Sigmoid colon (tissue), 7 donors: Measurements from ENCODE around the gene TNFRSF1B. TPM values are rescaled to one million over a fixed set of nuclear protein-coding genes. Genes with fewer than 3 reads are reported as not detected.

ENCODE experiments used
- DNase-seq: peaks from one replicate; pipeline ENCODE4 v3.0.0-alpha.2; 2019
- H3K27ac ChIP-seq, 4 donors: fragments of 200-600 bp; sonication (generic); one replicate each; pipeline ENCODE4 v1.5.1; 2016 to 2019; ENCODE audit warnings: mild to moderate bottlenecking in 1 of 4
- H3K27me3 ChIP-seq, 3 donors: fragments of 200-600 bp; sonication (generic); one replicate each; pipeline ENCODE4 v1.5.1; 2019; ENCODE audit warnings: mild to moderate bottlenecking in 1 of 3
- H3K36me3 ChIP-seq, 4 donors: fragments of 200-600 bp; sonication (generic); one replicate each; pipeline ENCODE4 v1.5.1; 2016 to 2019
- H3K4me1 ChIP-seq, 4 donors: fragments of 200-600 bp; sonication (generic); one replicate each; pipeline ENCODE4 v1.5.1; 2017 to 2019
- H3K4me3 ChIP-seq, 4 donors: fragments of 200-600 bp; sonication (generic); one replicate each; pipeline ENCODE4 v1.5.1; 2017 to 2019; ENCODE audit warnings: mild to moderate bottlenecking in 2 of 4, moderate library complexity in 1 of 4
- H3K9me3 ChIP-seq, 4 donors: fragments of 200-600 bp in 3 of 4; sonication (generic) in 3 of 4; one replicate each; pipeline versions ENCODE4 v1.5.1 to v1.6.1; 2013 to 2019
- EP300 ChIP-seq, 4 donors: sonication (generic); formaldehyde crosslinking; IDR thresholded peaks; one replicate each; pipeline ENCODE4 v1.6.1; 2017; ENCODE audit warnings: antibody characterized with exemption in 4 of 4
- POLR2A ChIP-seq, 2 donors: fragments of 450-650 bp; IDR thresholded peaks; one replicate each; pipeline ENCODE4 v1.6.1; 2016; ENCODE audit warnings: antibody characterized with exemption in 2 of 2, mild to moderate bottlenecking in 2 of 2, moderate library complexity in 2 of 2
- POLR2AphosphoS5 ChIP-seq, 4 donors: sonication (generic); formaldehyde crosslinking; IDR thresholded peaks; one replicate each; pipeline ENCODE4 v1.6.1; 2017; ENCODE audit warnings: antibody characterized with exemption in 4 of 4
- WGBS, 2 donors: extraction: QIAGEN DNeasy Blood & Tissue Kit; methylation state at CpG; one replicate each; pipeline ENCODE4 v1.1.7; 2013; 5-methylcytosine and 5-hydroxymethylcytosine counted together
- intact Hi-C: fragments of 100-400 bp; cut with DNase I; formaldehyde crosslinking; loops from one replicate; pipeline ENCODE4 v1.15.1; 2023
- polyA plus RNA-seq, 3 donors: library from polyadenylated mRNA; stranded (reverse); fragments of 200-250 nt; gene quantifications; one replicate each; pipeline ENCODE4 v1.2.3, GENCODE V29; 2013
- total RNA-seq, 4 donors: library from RNA; depleted of rRNA; stranded (reverse); fragments of >200 nt; gene quantifications; one replicate each; pipeline ENCODE4 v1.1.0, GENCODE V29; 2016
- TF ChIP-seq, protein P1 (sequence below), 4 experiments: fragments of 450-650 bp in 3 of 4; fragments of 200-600 bp in 1 of 4; IDR thresholded peaks; one replicate each; pipeline ENCODE4 v1.5.1; 2016 to 2019; ENCODE audit warnings: antibody characterized with exemption in 4 of 4, mild to moderate bottlenecking in 3 of 4, moderate library complexity in 2 of 4
- donor health status: healthy with polysubstance abuse.
- donor health status: Bipolar disorder and iron deficiency.
- donor health status: healthy.

Gene TNFRSF1B
- total and polyA plus RNA-seq, 7 donors = 4.2 to 37.2 (median 18.6) TPM

DNA sequence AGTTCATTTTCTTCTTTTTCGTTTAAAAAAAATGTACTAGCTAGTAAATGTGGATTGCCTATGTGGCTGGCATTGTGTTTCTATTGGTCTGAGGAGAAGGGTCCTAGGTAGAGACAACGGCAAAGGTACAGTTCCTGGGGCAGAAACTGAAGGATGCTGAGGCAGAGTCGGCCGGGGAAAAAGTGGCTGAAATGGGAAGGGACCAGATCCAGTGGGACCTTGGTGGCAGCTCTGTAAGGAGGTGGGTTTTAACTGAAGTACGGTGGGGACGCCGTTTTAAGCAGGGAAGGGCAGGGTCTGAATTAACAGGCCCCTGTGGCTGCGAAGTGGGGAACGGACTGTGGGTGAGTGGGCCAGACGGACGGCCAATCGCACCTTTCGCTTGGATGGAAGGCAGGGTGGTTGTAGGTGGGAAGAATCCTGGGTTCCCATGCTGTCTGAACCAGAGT, 62.6 kb downstream of the TNFRSF1B start:
- TF ChIP-seq, protein P1, sequence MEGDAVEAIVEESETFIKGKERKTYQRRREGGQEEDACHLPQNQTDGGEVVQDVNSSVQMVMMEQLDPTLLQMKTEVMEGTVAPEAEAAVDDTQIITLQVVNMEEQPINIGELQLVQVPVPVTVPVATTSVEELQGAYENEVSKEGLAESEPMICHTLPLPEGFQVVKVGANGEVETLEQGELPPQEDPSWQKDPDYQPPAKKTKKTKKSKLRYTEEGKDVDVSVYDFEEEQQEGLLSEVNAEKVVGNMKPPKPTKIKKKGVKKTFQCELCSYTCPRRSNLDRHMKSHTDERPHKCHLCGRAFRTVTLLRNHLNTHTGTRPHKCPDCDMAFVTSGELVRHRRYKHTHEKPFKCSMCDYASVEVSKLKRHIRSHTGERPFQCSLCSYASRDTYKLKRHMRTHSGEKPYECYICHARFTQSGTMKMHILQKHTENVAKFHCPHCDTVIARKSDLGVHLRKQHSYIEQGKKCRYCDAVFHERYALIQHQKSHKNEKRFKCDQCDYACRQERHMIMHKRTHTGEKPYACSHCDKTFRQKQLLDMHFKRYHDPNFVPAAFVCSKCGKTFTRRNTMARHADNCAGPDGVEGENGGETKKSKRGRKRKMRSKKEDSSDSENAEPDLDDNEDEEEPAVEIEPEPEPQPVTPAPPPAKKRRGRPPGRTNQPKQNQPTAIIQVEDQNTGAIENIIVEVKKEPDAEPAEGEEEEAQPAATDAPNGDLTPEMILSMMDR (IDR thresholded peaks at IDR 0.05) = peak in 1 of 4 experiments; percentile 45
- TF ChIP-seq POLR2AphosphoS5 (IDR thresholded peaks at IDR 0.05) (no peak), EP300 (IDR thresholded peaks at IDR 0.05) (no peak), POLR2A (IDR thresholded peaks at IDR 0.05) (no peak)
- H3K36me3 ChIP-seq = peaks cover 0 to 4% (median 0%) of the 10 kb centered on the region in 4 donors
- intact Hi-C loops = no loop called here
- no peaks in the 10 kb centered on the region for H3K27me3 ChIP-seq
- 67 to 70% methylated on average over 13 of the region's 13 CpGs for WGBS, 2 donors
- no peak for DNase-seq
- H3K9me3 ChIP-seq = no peaks in the 10 kb centered on the region
- H3K4me3 ChIP-seq = peak overlapping the region in 2 of 4 donors; percentile 87 to 89
- peaks cover 0 to 19% (median 15%) of the 10 kb centered on the region in 4 donors for H3K4me1 ChIP-seq
- H3K27ac ChIP-seq = peak overlapping the region in 3 of 4 donors; percentile 85 to 90 (median 87)

DNA sequence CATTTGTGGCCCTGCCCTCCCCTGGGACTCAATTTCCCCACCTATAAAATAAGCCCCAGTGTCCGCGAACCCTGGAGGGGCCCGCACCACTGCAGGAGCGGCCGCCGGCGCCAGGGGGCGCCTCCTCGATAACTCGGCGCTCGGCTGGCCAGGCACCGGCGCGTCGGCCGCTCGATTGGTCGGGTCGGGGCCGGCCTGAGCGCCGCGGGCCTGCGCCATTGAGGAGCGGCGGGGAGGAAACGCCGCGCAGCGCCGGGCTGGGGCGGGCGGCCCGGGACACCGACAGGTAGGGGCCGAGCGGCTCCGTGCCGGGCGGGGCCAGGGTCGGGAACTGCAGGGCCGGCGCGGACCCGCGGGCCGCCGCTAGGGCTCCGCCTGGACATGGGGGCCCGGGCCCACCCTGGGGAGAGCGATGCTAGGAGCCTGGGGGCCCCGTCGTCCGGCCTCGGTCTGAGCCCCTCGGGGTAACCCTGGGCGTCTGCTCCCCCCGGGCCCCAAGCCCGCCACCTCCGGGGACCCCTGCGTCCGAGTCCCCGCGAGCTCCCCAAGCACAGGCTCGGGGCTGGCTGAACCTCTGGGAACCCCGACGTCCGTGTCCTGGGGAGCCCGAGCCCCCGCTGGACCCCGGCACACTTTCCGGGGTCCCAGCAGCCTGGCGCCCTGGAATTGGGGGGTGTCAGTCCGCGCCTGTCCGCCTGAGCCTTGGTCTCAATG, 63.2 kb downstream of the TNFRSF1B start, which contains the start of gene VPS13D:
Gene VPS13D (plus strand): TSS at position 196 of the 714 bp plus-strand sequence. CDS start 4,237 bp downstream, outside the sequence.
- TF ChIP-seq POLR2AphosphoS5 (IDR thresholded peaks at IDR 0.05) (peak in 3 of 4 donors; percentile 52 to 73 (median 52)), EP300 (IDR thresholded peaks at IDR 0.05) (no peak)
- TF ChIP-seq, protein P1 (IDR thresholded peaks at IDR 0.05) = peak in 3 of 4 experiments; percentile 72 to 97 (median 75)
- Histone ChIP-seq H3K4me1 (peaks cover 0 to 19% (median 15%) of the 10 kb centered on the region in 4 donors), H3K4me3 (peak within 1 kb of the TSS; percentile 87 to 94 (median 89)), H3K9me3 (no peaks in the 10 kb centered on the region), H3K36me3 (peaks cover 0 to 10% (median 2%) of the 10 kb centered on the region in 4 donors), H3K27ac (peak within 1 kb of the TSS; percentile 85 to 90 (median 88)), H3K27me3 (no peaks in the 10 kb centered on the region)
- intact Hi-C loops = no loop called here
- DNase-seq = peak; percentile 90
- WGBS, 2 donors = 0% methylated on average over 77 of the region's 77 CpGs

DNA sequence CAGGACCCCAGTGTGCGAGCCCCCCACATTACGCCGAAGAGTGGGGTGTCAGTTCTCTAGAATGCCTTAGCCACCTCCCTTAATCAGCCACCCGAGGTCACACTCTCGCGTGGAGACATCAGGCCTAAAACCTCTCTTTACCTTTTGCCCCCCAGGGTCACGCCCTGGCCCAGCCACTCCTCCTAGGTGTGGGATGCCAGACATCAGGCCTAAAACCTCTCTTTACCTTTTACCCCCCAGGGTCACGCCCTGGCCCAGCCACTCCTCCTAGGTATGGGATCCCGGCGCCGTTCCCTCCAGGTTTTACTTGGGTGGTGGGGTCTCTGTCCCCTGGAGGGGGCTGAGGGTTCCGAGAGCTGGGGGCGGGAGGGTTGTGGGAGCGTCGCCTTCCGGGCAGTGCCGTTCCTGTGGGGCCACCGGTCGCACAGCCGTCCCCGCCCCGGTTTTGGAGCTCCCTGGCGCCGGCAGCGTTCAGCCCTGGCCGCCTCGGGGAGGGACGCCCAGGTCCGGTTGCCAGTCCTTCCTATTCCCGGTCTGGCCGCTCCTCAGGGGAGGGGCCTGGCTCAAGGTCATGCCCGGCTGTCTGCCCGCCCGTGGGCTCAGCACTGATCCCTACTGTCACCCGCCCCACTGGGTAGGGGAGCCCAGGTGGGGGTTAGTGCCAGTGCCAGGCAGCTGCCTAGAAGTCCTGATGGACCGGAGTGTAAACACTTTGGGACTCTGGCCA, 63.9 kb downstream of the TNFRSF1B start:
- H3K4me3 ChIP-seq = peak overlapping the region; percentile 87 to 94 (median 89)
- H3K9me3 ChIP-seq = no peaks in the 10 kb centered on the region
- DNase-seq = peak; percentile 73
- peak overlapping the region; percentile 85 to 90 (median 88) for H3K27ac ChIP-seq
- TF ChIP-seq, protein P1 (IDR thresholded peaks at IDR 0.05) = no peak
- TF ChIP-seq EP300 (IDR thresholded peaks at IDR 0.05) (no peak), POLR2AphosphoS5 (IDR thresholded peaks at IDR 0.05) (peak in 1 of 4 donors; percentile 13), POLR2A (IDR thresholded peaks at IDR 0.05) (no peak)
- H3K36me3 ChIP-seq = peaks cover 0 to 17% (median 5%) of the 10 kb centered on the region in 4 donors
- H3K27me3 ChIP-seq = no peaks in the 10 kb centered on the region
- H3K4me1 ChIP-seq = peaks cover 0 to 19% (median 15%) of the 10 kb centered on the region in 4 donors
- intact Hi-C loops = no loop called here
- WGBS, 2 donors = 1 to 2% methylated on average over 36 of the region's 36 CpGs

DNA sequence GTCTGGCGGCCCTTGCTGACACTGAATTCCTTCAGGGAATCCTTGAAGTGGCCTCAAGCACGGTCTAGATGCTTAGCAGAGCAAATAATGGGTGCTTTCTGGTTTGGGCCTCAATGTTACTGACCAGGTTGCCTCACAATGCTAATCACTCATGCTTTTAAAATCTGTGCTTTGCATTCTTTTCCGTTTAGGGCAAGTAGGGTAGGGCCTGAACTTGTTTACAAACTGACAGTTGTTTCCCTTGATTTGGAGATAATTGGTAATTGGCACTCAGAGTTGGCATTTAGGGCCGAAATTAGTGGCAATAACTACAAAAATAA, 64.4 kb downstream of the TNFRSF1B start:
- intact Hi-C loops = no loop called here
- H3K4me3 ChIP-seq = peak overlapping the region; percentile 87 to 94 (median 89)
- no peak for TF ChIP-seq EP300 (IDR thresholded peaks at IDR 0.05)
- TF ChIP-seq POLR2AphosphoS5 (IDR thresholded peaks at IDR 0.05) = no peak
- no peak for TF ChIP-seq POLR2A (IDR thresholded peaks at IDR 0.05)
- peak overlapping the region; percentile 85 to 90 (median 88) for H3K27ac ChIP-seq
- peaks cover 0 to 19% (median 15%) of the 10 kb centered on the region in 4 donors for H3K4me1 ChIP-seq
- H3K9me3 ChIP-seq = no peaks in the 10 kb centered on the region
- H3K36me3 ChIP-seq = peaks cover 0 to 20% (median 5%) of the 10 kb centered on the region in 4 donors
- no peaks in the 10 kb centered on the region for H3K27me3 ChIP-seq
- WGBS, 2 donors = 12 to 46% methylated on average over 4 of the region's 4 CpGs
- DNase-seq = no peak

DNA sequence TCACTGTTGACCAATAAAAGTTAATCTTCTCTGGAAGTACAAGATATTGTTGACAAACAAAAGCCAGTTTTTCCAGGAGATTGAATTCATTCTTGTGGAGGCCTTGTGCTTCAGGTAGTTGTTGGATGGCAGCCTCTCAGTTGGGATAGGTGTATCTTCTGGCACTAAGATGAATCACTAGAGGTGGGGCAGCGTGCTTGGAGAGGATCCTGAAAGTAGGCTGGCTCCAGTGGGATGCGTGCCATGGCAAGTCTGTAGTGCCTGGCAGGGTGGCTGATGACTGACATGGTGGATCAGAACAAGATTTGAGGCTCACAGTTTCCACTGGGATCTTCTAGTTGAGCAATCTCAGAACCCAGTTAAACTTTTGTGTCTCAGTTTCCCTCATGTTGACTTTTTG, 65.4 kb downstream of the TNFRSF1B start:
- TF ChIP-seq POLR2AphosphoS5 (IDR thresholded peaks at IDR 0.05) (no peak), EP300 (IDR thresholded peaks at IDR 0.05) (no peak), POLR2A (IDR thresholded peaks at IDR 0.05) (no peak)
- TF ChIP-seq, protein P1 (IDR thresholded peaks at IDR 0.05) = no peak
- intact Hi-C loops = no loop called here
- Histone ChIP-seq H3K9me3 (no peaks in the 10 kb centered on the region), H3K4me1 (peaks cover 0 to 19% (median 15%) of the 10 kb centered on the region in 4 donors), H3K4me3 (no peak overlapping the region), H3K27me3 (no peaks in the 10 kb centered on the region), H3K36me3 (peaks cover 0 to 20% (median 5%) of the 10 kb centered on the region in 4 donors), H3K27ac (no peak overlapping the region)
- no peak for DNase-seq
- 83 to 89% methylated on average over 2 of the region's 2 CpGs for WGBS, 2 donors
